ENCODE results near the gene DEFB131B. TPM values are rescaled to one million over a fixed set of nuclear protein-coding genes. Genes with fewer than 3 reads are reported as not detected.

DEFB131B gene
- total RNA-seq, 1 experiment from 2014 or later: not detected

- no peak overlapping the region for H3K27ac ChIP-seq (ENCODE audit: low read length)
- H3K9ac ChIP-seq (ENCODE audit: low read length): no peak overlapping the region
- H3K9me3 ChIP-seq (ENCODE audit: low read length): no peaks in the 10 kb centered on the region
- peaks cover 81% of the 10 kb centered on the region for H3K79me2 ChIP-seq (ENCODE audit: low read length)
- peaks cover 47% of the 10 kb centered on the region for H3K4me1 ChIP-seq (ENCODE audit: low read length)
- peak overlapping the region; percentile 38 for H3K4me2 ChIP-seq (ENCODE audit: low read depth, low read length, poor library complexity, severe bottlenecking)
- H2AFZ ChIP-seq (ENCODE audit: low read length): no peak overlapping the region
- DNase-seq: no peak
- no peak overlapping the region for H3K4me3 ChIP-seq (ENCODE audit: low read length)
- H4K20me1 ChIP-seq (ENCODE audit: insufficient read depth, low read depth, low read length): peaks cover 16% of the 10 kb centered on the region
- H3K36me3 ChIP-seq (ENCODE audit: insufficient read depth, low read length): no peaks in the 10 kb centered on the region
- no peaks in the 10 kb centered on the region for H3K9me2 ChIP-seq (replicated peaks; ENCODE audit: insufficient read depth, low read length)
- H3K27me3 ChIP-seq (ENCODE audit: low read length): no peaks in the 10 kb centered on the region
Observed at GRCh38 chr11:71933141-71933933, 55.1 kb downstream of the DEFB131B start.

Small RNA genes within 50 kb of the gene (small RNA-seq; reads per million reads assigned to genes)
- not detected for gene RNA5SP342

Other genes starting within 250 kb of the DEFB131B start
- gene DEFB108B, start 45.3 kb upstream of the DEFB131B start, total RNA-seq (2014; rRNA removed; shearing (Covaris generic); ENCODE audit: low replicate concordance): not detected in 2 replicates
- gene XNDC1N, start 50.1 kb downstream of the DEFB131B start, total RNA-seq (2014; rRNA removed; shearing (Covaris generic); ENCODE audit: low replicate concordance): 10.9 and 11.6 TPM in 2 replicates
- 12.0 and 18.5 TPM in 2 replicates for gene RNF121, start 50.6 kb downstream of the DEFB131B start, total RNA-seq (2014; rRNA removed; shearing (Covaris generic); ENCODE audit: low replicate concordance)
- gene IL18BP, start 120.5 kb downstream of the DEFB131B start, total RNA-seq (2014; rRNA removed; shearing (Covaris generic); ENCODE audit: low replicate concordance): 5.4 and 6.2 TPM in 2 replicates
- 29.0 and 45.3 TPM in 2 replicates for gene NUMA1, start 202.1 kb downstream of the DEFB131B start, total RNA-seq (2014; rRNA removed; shearing (Covaris generic); ENCODE audit: low replicate concordance)
- 2.3 and 4.6 TPM in 2 replicates for gene LRRC51, start 202.4 kb downstream of the DEFB131B start, total RNA-seq (2014; rRNA removed; shearing (Covaris generic); ENCODE audit: low replicate concordance)
- gene LAMTOR1, start 224.8 kb downstream of the DEFB131B start, total RNA-seq (2014; rRNA removed; shearing (Covaris generic); ENCODE audit: low replicate concordance): 96.5 and 102 TPM in 2 replicates
- gene TOMT, start 227.5 kb downstream of the DEFB131B start, total RNA-seq (2014; rRNA removed; shearing (Covaris generic); ENCODE audit: low replicate concordance): 0.26 TPM in 1 of 2 replicates, not detected in the other
- gene ANAPC15, start 234.2 kb downstream of the DEFB131B start, total RNA-seq (2014; rRNA removed; shearing (Covaris generic); ENCODE audit: low replicate concordance): 37.4 and 40.9 TPM in 2 replicates